Cardiac fibroblast (primary cell): ENCODE data around the gene CEP350.

Source experiments
- DNase-seq, 2 donors: peaks; one replicate each; pipeline versions ENCODE4 v3.0.0 to v3.0.0-alpha.2; 2010; ENCODE audit warnings: low read depth in 2 of 2
- H3K4me3 ChIP-seq, 2 donors: replicated peaks in 1 of 2; 1 replicate in 1 of 2; 2 replicates in 1 of 2; pipeline ENCODE4 v1.5.1; 2011; ENCODE audit warnings: low read depth in 2 of 2, low read length in 2 of 2, mild to moderate bottlenecking in 2 of 2, moderate library complexity in 1 of 2
- TF ChIP-seq, protein P1 (sequence below): IDR thresholded peaks from one replicate; pipeline ENCODE4 v1.5.1; 2011; ENCODE audit warnings: low read depth, mild to moderate bottlenecking, low read length, inconsistent platforms

CEP350 gene

DNA sequence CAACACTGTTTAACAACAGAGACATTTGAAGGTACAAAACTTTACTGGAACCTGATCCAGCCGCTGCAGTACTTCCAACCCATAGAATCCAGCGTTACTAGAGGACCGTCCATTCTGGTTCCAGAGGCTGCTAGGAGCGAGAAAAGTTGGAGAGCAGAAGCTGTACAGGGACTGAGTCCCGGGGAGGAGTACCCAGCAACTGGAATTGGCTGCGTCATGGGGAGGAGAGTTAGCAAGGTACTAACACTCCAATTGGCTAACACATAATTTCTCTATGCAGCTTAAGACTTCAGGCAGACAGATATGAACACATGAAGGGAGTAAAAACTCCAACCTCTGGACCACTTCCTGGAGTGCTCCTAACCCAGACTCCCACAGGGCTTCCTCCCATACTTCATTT, 198.0 kb downstream of the CEP350 start:
- TF ChIP-seq, protein P1, sequence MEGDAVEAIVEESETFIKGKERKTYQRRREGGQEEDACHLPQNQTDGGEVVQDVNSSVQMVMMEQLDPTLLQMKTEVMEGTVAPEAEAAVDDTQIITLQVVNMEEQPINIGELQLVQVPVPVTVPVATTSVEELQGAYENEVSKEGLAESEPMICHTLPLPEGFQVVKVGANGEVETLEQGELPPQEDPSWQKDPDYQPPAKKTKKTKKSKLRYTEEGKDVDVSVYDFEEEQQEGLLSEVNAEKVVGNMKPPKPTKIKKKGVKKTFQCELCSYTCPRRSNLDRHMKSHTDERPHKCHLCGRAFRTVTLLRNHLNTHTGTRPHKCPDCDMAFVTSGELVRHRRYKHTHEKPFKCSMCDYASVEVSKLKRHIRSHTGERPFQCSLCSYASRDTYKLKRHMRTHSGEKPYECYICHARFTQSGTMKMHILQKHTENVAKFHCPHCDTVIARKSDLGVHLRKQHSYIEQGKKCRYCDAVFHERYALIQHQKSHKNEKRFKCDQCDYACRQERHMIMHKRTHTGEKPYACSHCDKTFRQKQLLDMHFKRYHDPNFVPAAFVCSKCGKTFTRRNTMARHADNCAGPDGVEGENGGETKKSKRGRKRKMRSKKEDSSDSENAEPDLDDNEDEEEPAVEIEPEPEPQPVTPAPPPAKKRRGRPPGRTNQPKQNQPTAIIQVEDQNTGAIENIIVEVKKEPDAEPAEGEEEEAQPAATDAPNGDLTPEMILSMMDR: no peak
- DNase-seq: no peak
- no peak overlapping the region for H3K4me3 ChIP-seq

DNA sequence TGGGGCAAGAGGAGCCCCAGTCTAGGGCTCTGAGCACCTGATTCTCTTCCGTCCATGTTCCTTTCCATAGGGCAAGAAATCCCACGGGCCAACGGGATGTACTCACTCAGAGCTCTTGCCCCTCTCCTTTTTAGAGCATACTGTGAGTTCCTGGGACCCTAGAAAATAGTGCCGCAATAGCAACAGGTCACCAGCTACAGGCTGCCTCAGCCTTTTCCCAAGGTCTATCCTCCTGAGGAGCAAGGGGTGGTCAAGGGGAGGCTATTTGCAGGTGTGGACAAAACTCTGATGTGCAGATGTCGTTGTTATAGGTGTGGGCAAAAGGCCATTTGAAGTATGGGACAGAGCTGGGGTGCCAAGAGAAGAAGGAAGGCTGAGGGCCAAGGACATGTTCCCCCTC, 198.4 kb downstream of the CEP350 start:
- TF ChIP-seq, protein P1: no peak
- H3K4me3 ChIP-seq: no peak overlapping the region
- no peak for DNase-seq

DNA sequence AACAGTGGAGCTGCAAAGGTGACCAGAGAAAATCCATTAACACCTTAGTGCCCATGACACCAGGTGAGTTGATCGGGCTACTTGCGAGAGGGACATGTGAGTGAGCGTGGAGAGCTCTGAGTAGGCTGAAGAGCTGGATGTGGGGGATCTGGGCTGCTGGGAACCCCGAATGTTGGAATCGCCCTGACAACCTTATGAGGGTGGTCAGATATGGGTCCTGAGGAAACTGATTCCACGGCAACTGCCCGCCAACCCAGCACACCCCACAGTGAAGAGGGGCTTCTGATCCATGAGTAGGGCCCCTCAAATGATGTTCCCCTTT, 199.4 kb downstream of the CEP350 start:
- TF ChIP-seq, protein P1: no peak
- no peak for DNase-seq
- peak overlapping the region; percentile 69 to 82 for H3K4me3 ChIP-seq

DNA sequence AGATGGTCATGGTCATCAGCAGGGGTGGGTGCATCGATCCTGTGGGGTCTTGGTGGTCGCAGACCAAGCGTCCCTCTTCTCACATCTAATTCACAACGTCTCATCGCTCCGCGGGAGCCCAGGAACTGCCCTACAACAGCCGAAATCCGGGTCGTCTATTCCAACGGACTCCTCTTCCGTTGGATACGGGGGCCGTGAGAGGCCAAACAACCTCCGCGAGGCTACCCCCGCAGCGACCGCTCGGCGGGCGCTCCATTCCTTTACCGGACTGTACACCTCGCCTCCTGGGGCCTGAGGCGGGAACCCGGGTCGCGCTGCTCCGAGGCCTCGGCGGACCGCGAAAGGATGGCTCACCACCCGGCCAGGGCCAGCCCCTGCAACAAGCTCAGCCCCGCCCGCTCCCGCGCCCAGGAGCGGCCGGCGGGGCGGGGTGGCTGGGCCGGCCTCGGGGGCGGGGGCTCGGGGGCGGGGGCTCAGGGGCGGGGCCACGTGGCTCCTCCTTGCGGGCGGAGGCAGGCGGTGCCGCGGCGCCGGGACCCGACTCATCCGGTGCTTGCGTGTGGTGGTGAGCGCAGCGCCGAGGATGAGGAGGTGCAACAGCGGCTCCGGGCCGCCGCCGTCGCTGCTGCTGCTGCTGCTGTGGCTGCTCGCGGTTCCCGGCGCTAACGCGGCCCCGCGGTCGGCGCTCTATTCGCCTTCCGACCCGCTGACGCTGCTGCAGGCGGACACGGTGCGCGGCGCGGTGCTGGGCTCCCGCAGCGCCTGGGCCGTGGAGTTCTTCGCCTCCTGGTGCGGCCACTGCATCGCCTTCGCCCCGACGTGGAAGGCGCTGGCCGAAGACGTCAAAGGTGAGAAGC, 199.9 kb downstream of the CEP350 start, which contains the start of gene QSOX1:
Gene QSOX1, plus strand, starts transcription at position 545 of the 857 bp plus-strand sequence. Its CDS starts 39 bp downstream, at position 584.
- TF ChIP-seq, protein P1: no peak
- peak; percentile 85 to 91 for DNase-seq
- H3K4me3 ChIP-seq: peak within 1 kb of the TSS; percentile 82 to 93

DNA sequence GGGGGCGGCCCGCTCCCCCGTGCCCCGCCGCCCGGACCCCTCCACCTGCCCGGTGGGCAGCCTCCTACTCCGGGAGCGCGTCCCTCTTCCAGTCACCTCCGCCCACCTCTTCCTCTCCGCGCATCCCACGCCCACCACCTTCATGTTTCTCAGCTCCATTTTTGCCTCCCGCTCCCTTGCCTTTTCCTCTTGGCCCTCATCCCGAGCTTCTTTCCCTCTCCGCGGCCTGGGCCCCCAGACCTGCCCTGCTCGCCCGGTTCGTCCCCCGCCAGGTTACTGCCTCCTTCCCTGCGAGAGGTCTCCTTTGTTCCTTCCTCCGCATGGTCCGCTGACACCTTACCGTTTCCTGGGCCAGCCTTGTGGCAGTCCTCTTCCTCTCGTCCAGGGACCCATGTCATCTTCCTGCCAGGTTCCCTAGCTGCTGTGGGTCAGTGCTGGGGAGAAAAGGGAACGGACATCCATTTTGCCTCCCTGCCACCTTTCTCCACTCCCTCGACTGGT, 200.6 kb downstream of the CEP350 start:
- TF ChIP-seq, protein P1: no peak
- peak in 1 of 2 donors; percentile 15 for DNase-seq
- H3K4me3 ChIP-seq: peak overlapping the region; percentile 82 to 93

DNA sequence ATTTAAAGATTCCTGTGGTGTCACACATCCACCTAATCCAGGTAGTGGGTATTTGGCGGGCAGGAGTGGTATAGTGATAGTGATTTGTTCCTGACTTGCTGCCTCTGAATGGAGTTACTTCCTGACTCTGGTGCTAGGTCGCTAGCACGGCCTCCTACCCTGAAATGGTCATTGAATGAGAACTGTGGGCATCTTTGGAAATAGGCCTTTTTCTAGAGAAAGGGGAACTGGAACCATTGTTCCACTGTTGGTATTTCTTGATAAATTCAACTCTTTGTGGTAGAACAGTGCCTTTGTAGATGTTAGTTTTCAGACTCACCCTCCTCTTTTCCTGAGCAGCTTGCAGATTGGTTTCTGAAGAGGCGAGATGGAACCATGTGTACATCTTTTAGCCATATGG, 201.6 kb downstream of the CEP350 start:
- DNase-seq: no peak
- peak overlapping the region; percentile 38 to 82 for H3K4me3 ChIP-seq
- TF ChIP-seq, protein P1: no peak
